IPS-15b (cell line): ENCODE measurements around the gene DMD.

Experiments used
- H3K27me3 ChIP-seq: one replicate; pipeline ENCODE4 v1.6.1; 2013; ENCODE audit warnings: low read length; ENCODE audit not compliant: control insufficient read depth, insufficient read depth
- H3K36me3 ChIP-seq: one replicate; pipeline ENCODE4 v1.6.1; 2013; ENCODE audit warnings: low read length; ENCODE audit not compliant: control insufficient read depth, insufficient read depth
- H3K4me1 ChIP-seq: one replicate; pipeline ENCODE4 v1.6.1; 2013; ENCODE audit warnings: mild to moderate bottlenecking, low read length; ENCODE audit not compliant: control insufficient read depth, insufficient read depth
- H3K4me3 ChIP-seq: one replicate; pipeline ENCODE4 v1.5.1; 2013; ENCODE audit warnings: low read depth, low read length
- H3K9ac ChIP-seq: one replicate; pipeline ENCODE4 v1.6.1; 2013; ENCODE audit warnings: low read depth, mild to moderate bottlenecking, low read length
- H3K9me3 ChIP-seq: one replicate; pipeline ENCODE4 v1.6.1; 2013; ENCODE audit warnings: mild to moderate bottlenecking, low read length; ENCODE audit not compliant: control insufficient read depth, insufficient read depth

Gene DMD

GRCh38 chrX:33211356-33212260, at the start of gene DMD:
Gene DMD, minus strand, starts transcription at chrX:33211549. Its CDS starts 237 bp downstream, at chrX:33211312.
- H3K36me3 ChIP-seq, result no peaks in the 10 kb centered on the region
- no peaks in the 10 kb centered on the region for H3K4me1 ChIP-seq
- H3K4me3 ChIP-seq, result no peak within 1 kb of the TSS
- no peak within 1 kb of the TSS for H3K9ac ChIP-seq
- no peaks in the 10 kb centered on the region for H3K27me3 ChIP-seq
- no peaks in the 10 kb centered on the region for H3K9me3 ChIP-seq

DNA sequence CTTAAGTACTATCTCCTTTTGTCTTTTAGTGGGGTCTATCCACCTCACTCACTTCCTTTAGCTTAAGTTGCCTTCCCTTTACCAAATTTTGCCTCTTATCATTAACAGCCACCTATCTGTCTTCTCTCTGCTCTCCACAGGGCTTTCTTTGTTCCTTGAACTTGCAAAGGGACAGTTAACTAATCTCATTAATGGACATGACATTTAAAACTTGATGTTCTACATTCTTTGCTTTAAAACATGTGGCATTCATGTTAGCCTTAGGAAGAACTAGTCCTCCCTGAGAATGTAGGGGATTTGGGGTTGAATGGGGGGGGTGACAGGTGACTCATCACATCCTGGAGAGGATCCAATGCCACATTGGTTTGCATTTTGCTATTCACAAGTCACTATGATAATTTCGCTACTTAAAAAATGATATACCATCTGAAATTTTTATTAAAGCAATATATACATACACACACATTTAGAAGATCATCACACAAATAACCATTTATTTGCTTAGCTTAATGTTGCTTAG, 41.0 kb upstream of the DMD start:
- Histone ChIP-seq H3K4me3 (no peak overlapping the region), H3K36me3 (no peaks in the 10 kb centered on the region), H3K27me3 (no peaks in the 10 kb centered on the region), H3K9me3 (no peaks in the 10 kb centered on the region), H3K4me1 (no peaks in the 10 kb centered on the region), H3K9ac (no peak overlapping the region)

DNA sequence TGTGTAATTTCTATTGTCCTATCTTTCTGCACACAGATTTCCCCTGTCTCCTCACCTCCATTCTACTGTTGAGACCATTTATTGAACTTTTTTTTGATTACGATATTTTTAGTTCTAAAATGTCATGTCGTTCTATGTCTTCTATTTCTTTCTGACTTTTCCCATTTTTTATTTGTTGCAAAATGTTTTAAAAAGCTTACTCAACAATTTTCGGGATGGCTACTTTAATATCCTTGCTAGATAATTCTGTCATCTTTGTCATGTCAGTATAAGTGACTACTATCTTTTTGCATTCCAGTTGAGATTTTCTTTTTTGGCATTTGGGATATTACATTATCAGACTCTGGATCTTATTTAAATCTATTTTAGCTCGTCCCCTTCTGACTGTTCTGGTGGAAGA, 7.5 kb upstream of the DMD start:
- Histone ChIP-seq H3K36me3 (no peaks in the 10 kb centered on the region), H3K4me1 (no peaks in the 10 kb centered on the region), H3K9me3 (no peaks in the 10 kb centered on the region), H3K27me3 (no peaks in the 10 kb centered on the region), H3K9ac (no peak overlapping the region), H3K4me3 (no peak overlapping the region)

GRCh38 chrX:33210156-33210555, 1.2 kb downstream of the DMD start:
- Histone ChIP-seq H3K27me3 (no peaks in the 10 kb centered on the region), H3K4me1 (no peaks in the 10 kb centered on the region), H3K36me3 (no peaks in the 10 kb centered on the region), H3K9ac (no peak overlapping the region), H3K4me3 (no peak overlapping the region), H3K9me3 (no peaks in the 10 kb centered on the region)

- H3K36me3 ChIP-seq, result no peaks in the 10 kb centered on the region
- no peaks in the 10 kb centered on the region for H3K9me3 ChIP-seq
- no peak overlapping the region for H3K4me3 ChIP-seq
- H3K27me3 ChIP-seq, result no peaks in the 10 kb centered on the region
- H3K4me1 ChIP-seq, result no peaks in the 10 kb centered on the region
- no peak overlapping the region for H3K9ac ChIP-seq
Measured at GRCh38 chrX:33207056-33207455, 4.3 kb downstream of the DMD start.

GRCh38 chrX:33205321-33205720, 6.0 kb downstream of the DMD start:
- Histone ChIP-seq H3K9ac (no peak overlapping the region), H3K4me1 (no peaks in the 10 kb centered on the region), H3K36me3 (no peaks in the 10 kb centered on the region), H3K4me3 (no peak overlapping the region), H3K27me3 (no peaks in the 10 kb centered on the region), H3K9me3 (no peaks in the 10 kb centered on the region)

GRCh38 chrX:33204889-33205288, 6.5 kb downstream of the DMD start:
- H3K9ac ChIP-seq, result no peak overlapping the region
- H3K9me3 ChIP-seq, result no peaks in the 10 kb centered on the region
- H3K4me1 ChIP-seq, result no peaks in the 10 kb centered on the region
- H3K27me3 ChIP-seq, result no peaks in the 10 kb centered on the region
- H3K36me3 ChIP-seq, result no peaks in the 10 kb centered on the region
- H3K4me3 ChIP-seq, result no peak overlapping the region

DNA sequence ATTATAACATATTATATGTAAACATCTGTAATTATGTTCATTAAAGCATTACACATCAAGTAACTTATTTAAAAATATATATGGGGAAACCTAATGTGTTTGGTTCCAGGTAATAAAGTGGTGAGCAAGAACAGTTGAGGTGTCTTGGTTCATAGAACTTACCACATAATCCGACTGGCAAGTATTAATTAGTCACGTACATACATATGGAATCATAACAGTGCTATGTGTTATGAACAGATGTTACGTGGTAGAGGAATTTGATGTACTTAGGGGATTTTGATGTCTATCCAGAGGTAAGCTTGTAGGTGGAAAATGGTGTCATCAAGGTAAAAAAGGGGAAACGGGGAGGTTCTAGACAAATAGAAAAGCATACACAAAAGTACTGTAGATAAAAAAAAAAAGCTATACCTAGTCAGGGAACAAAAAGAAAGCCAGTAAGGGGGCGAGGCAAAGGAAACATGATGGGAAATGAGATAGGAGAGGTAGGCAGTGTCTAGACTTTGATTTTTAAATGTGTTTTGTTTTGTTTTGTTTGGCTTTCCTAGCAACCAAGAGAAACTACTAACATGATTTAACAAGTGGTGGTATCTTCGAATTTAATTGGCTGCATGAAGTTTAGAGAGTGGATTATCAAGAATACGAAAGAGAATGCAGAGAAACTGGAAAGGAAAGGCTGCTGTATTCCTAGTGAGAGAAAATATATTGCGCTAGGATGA, 12.6 kb downstream of the DMD start:
- Histone ChIP-seq H3K4me1 (no peaks in the 10 kb centered on the region), H3K36me3 (no peaks in the 10 kb centered on the region), H3K4me3 (no peak overlapping the region), H3K27me3 (no peaks in the 10 kb centered on the region), H3K9me3 (no peaks in the 10 kb centered on the region), H3K9ac (no peak overlapping the region)

DNA sequence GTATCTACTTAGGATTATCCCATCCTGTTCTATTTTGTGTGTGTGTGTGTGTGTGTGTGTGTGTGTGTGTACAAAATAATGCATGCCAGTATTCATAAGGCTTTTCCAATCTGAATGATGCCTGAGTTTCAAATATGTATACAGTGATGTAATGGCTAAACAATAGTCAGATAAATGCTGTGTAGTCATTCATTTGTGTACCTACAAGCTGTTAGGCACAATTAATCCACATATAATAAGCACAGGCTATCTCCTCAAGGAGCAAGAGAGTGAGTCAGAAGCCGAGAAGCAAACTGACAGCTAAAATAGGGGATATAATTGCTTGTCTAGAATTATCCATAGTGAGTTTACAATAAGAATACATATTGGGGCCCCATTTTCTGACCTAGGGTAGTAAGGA, 15.7 kb downstream of the DMD start:
- Histone ChIP-seq H3K4me3 (no peak overlapping the region), H3K36me3 (no peaks in the 10 kb centered on the region), H3K9me3 (no peaks in the 10 kb centered on the region), H3K4me1 (no peaks in the 10 kb centered on the region), H3K9ac (no peak overlapping the region), H3K27me3 (no peaks in the 10 kb centered on the region)

GRCh38 chrX:33194876-33195433, 16.4 kb downstream of the DMD start:
- Histone ChIP-seq H3K4me1 (no peaks in the 10 kb centered on the region), H3K9me3 (no peaks in the 10 kb centered on the region), H3K4me3 (no peak overlapping the region), H3K27me3 (peaks cover 1% of the 10 kb centered on the region), H3K9ac (no peak overlapping the region), H3K36me3 (no peaks in the 10 kb centered on the region)

- no peak overlapping the region for H3K9ac ChIP-seq
- H3K36me3 ChIP-seq, result no peaks in the 10 kb centered on the region
- peaks cover 8% of the 10 kb centered on the region for H3K27me3 ChIP-seq
- H3K4me1 ChIP-seq, result no peaks in the 10 kb centered on the region
- H3K4me3 ChIP-seq, result no peak overlapping the region
- no peaks in the 10 kb centered on the region for H3K9me3 ChIP-seq
Measured at GRCh38 chrX:33194289-33194688, 17.1 kb downstream of the DMD start.
